Uterus (tissue), 4 donors: ENCODE data around the gene SCGB3A1. TPM values are rescaled to one million over a fixed set of nuclear protein-coding genes. Genes with fewer than 3 reads are reported as not detected.

ENCODE experiments used
- DNase-seq, 2 donors: peaks; one replicate each; pipeline ENCODE4 v3.0.0-alpha.2; 2019 to 2020
- H3K27ac ChIP-seq, 2 donors: fragments of 200-600 bp; sonication (generic); 1 replicate in 1 of 2; 2 replicates in 1 of 2; pipeline ENCODE4 v1.5.1; 2016 to 2018
- H3K27me3 ChIP-seq, 2 donors: fragments of 200-600 bp; sonication (generic); one replicate each; pipeline ENCODE4 v1.5.1; 2018 to 2019; ENCODE audit warnings: control low read depth in 1 of 2
- H3K36me3 ChIP-seq, 2 donors: fragments of 200-600 bp; sonication (generic); one replicate each; pipeline ENCODE4 v1.5.1; 2019; ENCODE audit warnings: control low read depth in 1 of 2
- H3K4me1 ChIP-seq, 2 donors: fragments of 200-600 bp; sonication (generic); one replicate each; pipeline ENCODE4 v1.5.1; 2018 to 2019; ENCODE audit warnings: control low read depth in 1 of 2
- H3K4me3 ChIP-seq, 2 donors: fragments of 200-600 bp; sonication (generic); 1 replicate in 1 of 2; 2 replicates in 1 of 2; pipeline ENCODE4 v1.5.1; 2018 to 2019; ENCODE audit warnings: mild to moderate bottlenecking in 1 of 2
- H3K9me3 ChIP-seq, 2 donors: fragments of 200-600 bp; sonication (generic); one replicate each; pipeline ENCODE4 v1.5.1; 2019; ENCODE audit warnings: control low read depth in 1 of 2
- CTCF ChIP-seq, 4 experiments: fragments of 200-600 bp in 2 of 4; fragments of 450-650 bp in 2 of 4; sonication (generic) in 2 of 4; IDR thresholded peaks; one replicate each; pipeline ENCODE4 v1.5.1; 2016 to 2019; ENCODE audit warnings: antibody characterized with exemption in 4 of 4, mild to moderate bottlenecking in 2 of 4, moderate library complexity in 1 of 4
- POLR2A ChIP-seq, 2 donors: fragments of 450-650 bp; IDR thresholded peaks; one replicate each; pipeline ENCODE4 v1.6.1; 2016; ENCODE audit warnings: antibody characterized with exemption in 2 of 2, mild to moderate bottlenecking in 1 of 2, moderate library complexity in 1 of 2
- intact Hi-C: fragments of 100-400 bp; cut with DNase I; formaldehyde crosslinking; loops from one replicate; pipeline ENCODE4 v1.15.1; 2023; ENCODE audit warnings: low total_unique reads
- total RNA-seq, 4 donors: library from RNA; depleted of rRNA in 3 of 4; stranded (reverse); fragments of >200 nt in 3 of 4; gene quantifications; one replicate each; pipeline versions ENCODE4 v1.1.0 to v1.2.4, GENCODE V29; 2014 to 2023
- donor health status: DM: yes; HTN: yes; CAD: no.

The SCGB3A1 gene
- total RNA-seq, 4 donors from 2014 or later, result 0.98 TPM; not detected in 3

DNA sequence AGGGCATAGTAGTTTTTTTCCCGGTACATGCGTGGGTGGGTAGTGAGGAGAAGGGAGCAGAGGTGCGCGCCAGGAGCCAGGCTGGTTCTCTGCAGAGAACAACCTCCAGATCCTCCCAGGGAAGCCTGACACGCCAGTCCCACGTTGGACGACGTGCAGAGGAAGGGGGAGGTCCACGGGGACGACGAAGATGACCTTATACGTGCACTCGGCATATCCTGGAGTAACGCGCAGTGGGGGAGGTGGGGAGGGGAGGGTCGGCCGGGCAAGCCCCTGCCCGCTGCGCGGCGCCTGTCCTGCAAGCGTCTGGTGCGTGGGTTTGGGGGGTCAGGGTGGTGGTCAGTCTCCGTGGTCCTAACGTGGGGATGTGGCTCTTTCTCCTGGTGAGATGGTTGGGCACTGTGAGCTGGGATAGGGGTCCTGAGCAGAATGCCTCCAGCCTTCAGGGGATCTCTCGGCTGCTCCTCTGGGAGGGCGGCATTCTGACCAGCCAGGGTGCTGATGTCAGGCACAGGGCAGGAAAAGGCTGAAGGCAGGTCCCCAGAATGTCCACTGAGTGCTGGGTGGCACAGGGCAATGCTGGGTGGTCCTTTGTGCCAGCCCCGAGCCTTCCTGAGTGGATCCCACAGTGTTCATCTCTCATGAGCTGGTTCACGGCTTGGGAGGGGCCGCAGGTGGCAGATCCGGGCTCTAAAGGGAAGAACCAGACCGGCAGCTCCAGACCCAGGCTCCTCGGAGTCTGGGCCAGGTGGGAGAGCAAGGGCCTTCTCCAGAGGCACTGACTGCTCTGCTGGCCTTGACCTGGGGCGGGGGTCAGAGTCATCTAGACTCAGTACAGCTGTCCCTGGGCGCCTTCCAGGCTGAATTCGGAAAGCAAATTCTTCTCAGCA lies 10.5 kb upstream of the SCGB3A1 start:
- TF ChIP-seq POLR2A (IDR thresholded peaks at IDR 0.05), result no peak
- no peak for TF ChIP-seq CTCF (IDR thresholded peaks at IDR 0.05)
- DNase-seq, result peak in 1 of 2 donors; percentile 5

GRCh38 chr5:180600554-180601041 lies 9.3 kb upstream of the SCGB3A1 start:
- Histone ChIP-seq H3K27me3 (no peaks in the 10 kb centered on the region), H3K9me3 (no peaks in the 10 kb centered on the region), H3K4me3 (no peak overlapping the region), H3K27ac (no peak overlapping the region), H3K36me3 (no peaks in the 10 kb centered on the region), H3K4me1 (no peaks in the 10 kb centered on the region)
- intact Hi-C loops, result no loop called here
- TF ChIP-seq POLR2A (IDR thresholded peaks at IDR 0.05) (no peak), CTCF (IDR thresholded peaks at IDR 0.05) (no peak)
- no peak for DNase-seq

More for the DNA sequence above, 10.5 kb upstream of the SCGB3A1 start:
- no peaks in the 10 kb centered on the region for H3K27me3 ChIP-seq
- no peaks in the 10 kb centered on the region for H3K9me3 ChIP-seq
- H3K4me1 ChIP-seq, result no peaks in the 10 kb centered on the region
- no peak overlapping the region for H3K27ac ChIP-seq
- H3K36me3 ChIP-seq, result no peaks in the 10 kb centered on the region
- intact Hi-C loops, result no loop called here
- H3K4me3 ChIP-seq, result no peak overlapping the region

DNA sequence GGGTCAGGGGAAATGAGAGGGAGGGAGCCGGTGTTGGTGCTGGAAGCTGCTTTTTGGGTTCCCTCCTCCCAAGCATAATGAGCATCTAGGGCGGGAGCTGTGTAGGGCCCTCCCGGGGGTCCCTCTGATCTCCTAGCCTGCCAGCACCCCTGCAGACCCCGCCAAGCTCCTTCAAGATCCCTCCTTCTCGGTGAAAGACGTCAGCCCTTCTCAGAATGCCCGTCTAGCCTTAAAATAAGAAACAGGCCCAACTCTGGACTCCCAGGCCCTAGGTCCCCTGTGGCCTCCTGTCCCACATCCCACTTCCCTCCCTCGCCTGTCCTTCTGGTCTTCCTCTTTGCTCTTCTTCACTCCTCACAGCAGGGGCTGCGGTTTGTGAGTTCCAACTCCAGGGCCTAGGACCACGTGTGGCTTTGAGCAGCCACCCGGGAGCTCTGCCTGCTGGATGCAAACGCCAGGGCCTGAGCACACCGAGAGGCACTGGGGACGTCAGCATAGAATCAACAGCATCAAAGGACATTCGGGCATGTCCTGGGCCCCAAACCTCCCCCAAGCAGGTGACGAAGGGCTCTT lies 8.8 kb upstream of the SCGB3A1 start:
- no peak for DNase-seq
- intact Hi-C loops, result no loop called here
- H3K4me3 ChIP-seq, result no peak overlapping the region
- H3K27ac ChIP-seq, result no peak overlapping the region
- H3K27me3 ChIP-seq, result no peaks in the 10 kb centered on the region
- no peaks in the 10 kb centered on the region for H3K4me1 ChIP-seq
- H3K36me3 ChIP-seq, result no peaks in the 10 kb centered on the region
- TF ChIP-seq CTCF (IDR thresholded peaks at IDR 0.05) (no peak), POLR2A (IDR thresholded peaks at IDR 0.05) (no peak)
- no peaks in the 10 kb centered on the region for H3K9me3 ChIP-seq

- H3K36me3 ChIP-seq, result no peaks in the 10 kb centered on the region
- no peaks in the 10 kb centered on the region for H3K9me3 ChIP-seq
- intact Hi-C loops, result no loop called here
- no peaks in the 10 kb centered on the region for H3K4me1 ChIP-seq
- H3K4me3 ChIP-seq, result no peak overlapping the region
- H3K27me3 ChIP-seq, result no peaks in the 10 kb centered on the region
- no peak for DNase-seq
- TF ChIP-seq CTCF (IDR thresholded peaks at IDR 0.05) (no peak), POLR2A (IDR thresholded peaks at IDR 0.05) (no peak)
- H3K27ac ChIP-seq, result no peak overlapping the region
Observed at GRCh38 chr5:180599590-180599914, 8.3 kb upstream of the SCGB3A1 start.
